Fibroblast of skin of abdomen (primary cell): ENCODE results near the gene DGKI.
A peak's percentile ranks its signal among the peaks of the same experiment; 100 is the strongest.

ENCODE experiments used
- DNase-seq: peaks from one replicate; pipeline ENCODE4 v3.0.0-alpha.2; 2013

DGKI gene

GRCh38 chr7:137531671-137532070 lies 315.1 kb downstream of the DGKI start:
- no peak for DNase-seq

DNA sequence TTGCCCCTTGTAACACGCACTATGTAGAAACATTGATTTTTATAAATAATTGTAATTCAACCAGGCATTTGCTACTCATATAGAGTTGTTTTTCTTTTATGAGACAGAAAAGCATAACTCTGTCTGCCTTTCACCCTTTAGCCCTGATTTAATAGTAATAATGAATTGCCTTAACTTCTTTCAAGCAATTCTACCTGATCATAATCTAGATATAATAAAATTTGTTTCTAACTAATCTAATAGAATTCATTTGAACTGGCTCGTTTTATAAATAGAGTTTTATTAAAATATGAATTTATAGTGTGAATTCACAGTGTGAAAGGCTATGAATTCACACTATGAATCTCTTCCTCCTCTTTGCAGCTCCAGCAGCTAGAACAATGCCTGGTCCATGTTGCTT lies 319.1 kb downstream of the DGKI start:
- no peak for DNase-seq

GRCh38 chr7:137523171-137523570 lies 323.6 kb downstream of the DGKI start:
- no peak for DNase-seq

GRCh38 chr7:137521451-137521850 lies 325.3 kb downstream of the DGKI start:
- DNase-seq = no peak

DNA sequence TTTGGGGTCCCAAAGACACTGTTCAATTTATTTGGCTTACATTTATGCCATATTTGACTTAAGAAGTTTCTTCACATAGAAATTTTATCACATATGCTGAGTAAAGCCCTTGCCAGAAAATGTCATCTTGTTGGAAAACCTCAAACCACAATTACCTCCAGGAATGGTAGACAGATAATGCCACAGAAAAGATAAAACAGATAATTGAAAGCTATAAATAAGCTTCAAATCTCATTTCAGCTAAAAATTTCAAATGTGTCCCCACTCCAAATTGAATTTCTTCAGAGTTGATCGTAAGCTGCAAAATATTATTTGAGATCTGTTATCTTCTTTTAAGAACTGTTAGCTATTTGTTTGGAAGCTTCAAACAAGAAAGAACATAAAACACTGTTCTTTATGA lies 326.8 kb downstream of the DGKI start:
- DNase-seq = peak; percentile 66

- DNase-seq = no peak
Observed at GRCh38 chr7:137519181-137519691, 327.5 kb downstream of the DGKI start.

GRCh38 chr7:137513091-137513490 lies 333.7 kb downstream of the DGKI start:
- DNase-seq = no peak

- no peak for DNase-seq
Observed at GRCh38 chr7:137507096-137507495, 339.7 kb downstream of the DGKI start.

GRCh38 chr7:137506031-137506430 lies 340.7 kb downstream of the DGKI start:
- no peak for DNase-seq

DNA sequence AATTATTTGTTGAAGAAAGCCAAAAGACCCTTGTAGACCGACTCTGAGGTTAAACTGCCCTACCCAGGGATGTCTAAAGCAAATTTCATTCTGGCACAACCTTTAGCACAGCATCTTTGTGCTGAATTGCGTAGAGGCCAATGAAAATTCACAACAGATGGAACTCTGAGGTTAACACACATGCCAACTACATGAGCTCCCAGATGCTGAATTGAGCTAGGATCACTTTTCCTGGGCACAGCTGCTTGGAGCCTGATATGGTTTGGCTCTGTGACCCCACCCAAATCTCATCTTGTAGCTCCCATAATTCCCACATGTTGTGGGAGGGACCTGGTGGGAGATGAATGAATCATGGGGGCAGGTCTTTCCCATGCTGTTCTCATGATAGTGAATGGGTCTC lies 345.2 kb downstream of the DGKI start:
- peak; percentile 45 for DNase-seq

- no peak for DNase-seq
Observed at GRCh38 chr7:137492889-137493288, 353.9 kb downstream of the DGKI start.

DNA sequence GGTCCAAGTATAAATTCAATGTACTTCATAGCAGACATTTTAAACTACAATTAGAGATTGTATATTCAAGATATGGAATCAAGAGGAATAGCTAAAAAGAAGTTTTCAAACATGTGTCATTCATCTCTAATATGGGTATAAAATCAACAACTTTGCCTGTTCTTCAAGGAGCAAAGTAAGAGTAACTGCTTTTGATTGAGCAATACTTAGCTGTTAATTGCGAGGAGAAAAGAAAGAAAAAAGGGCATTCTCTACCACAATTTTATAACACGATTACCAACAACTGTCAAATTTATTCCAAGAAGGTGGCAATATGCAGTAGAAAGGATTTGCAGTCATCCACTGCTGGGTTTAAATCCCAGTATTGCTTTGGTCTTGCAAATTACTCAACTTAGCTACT lies 356.9 kb downstream of the DGKI start:
- DNase-seq = no peak

DNA sequence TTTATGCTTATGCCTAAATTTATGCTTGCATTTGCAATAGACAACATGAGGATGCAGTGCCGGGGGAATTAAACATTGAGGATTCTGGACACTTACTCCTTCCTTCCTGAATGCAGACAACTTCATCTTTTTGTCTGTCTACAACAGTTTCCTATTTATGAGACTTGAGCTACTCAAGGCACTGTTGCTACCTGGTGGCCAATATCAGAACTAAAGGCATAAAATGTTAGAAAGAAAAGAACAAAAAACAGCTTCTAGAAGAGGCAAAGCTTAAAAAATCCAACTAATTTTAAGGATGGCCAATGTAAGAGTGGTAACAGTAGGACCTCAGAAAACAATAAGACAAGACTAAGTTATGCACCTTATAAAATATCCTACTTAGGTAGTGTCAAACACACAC lies 358.7 kb downstream of the DGKI start:
- DNase-seq = no peak

- DNase-seq = no peak
Observed at GRCh38 chr7:137485818-137486217, 361.0 kb downstream of the DGKI start.

DNA sequence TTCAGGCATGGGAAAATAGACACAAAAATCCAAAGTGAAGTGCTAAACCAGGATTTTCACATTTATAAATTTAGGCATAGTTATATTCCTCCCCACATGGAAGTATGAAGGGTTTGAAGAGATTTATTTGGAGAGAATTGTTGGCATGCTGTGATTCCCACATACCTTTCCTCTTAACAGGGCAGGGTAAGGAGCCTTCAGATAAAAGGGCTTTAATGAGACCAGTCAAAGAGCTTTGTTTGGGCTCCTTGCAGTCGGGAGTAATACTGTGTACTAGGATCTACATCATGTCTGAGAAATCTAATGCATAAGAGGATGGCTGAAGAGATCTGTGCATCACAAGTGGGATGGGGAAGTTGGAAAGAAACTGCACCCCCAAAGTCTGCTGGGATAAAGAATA lies 362.4 kb downstream of the DGKI start:
- DNase-seq = peak; percentile 17

GRCh38 chr7:137482466-137482865 lies 364.3 kb downstream of the DGKI start:
- no peak for DNase-seq

DNA sequence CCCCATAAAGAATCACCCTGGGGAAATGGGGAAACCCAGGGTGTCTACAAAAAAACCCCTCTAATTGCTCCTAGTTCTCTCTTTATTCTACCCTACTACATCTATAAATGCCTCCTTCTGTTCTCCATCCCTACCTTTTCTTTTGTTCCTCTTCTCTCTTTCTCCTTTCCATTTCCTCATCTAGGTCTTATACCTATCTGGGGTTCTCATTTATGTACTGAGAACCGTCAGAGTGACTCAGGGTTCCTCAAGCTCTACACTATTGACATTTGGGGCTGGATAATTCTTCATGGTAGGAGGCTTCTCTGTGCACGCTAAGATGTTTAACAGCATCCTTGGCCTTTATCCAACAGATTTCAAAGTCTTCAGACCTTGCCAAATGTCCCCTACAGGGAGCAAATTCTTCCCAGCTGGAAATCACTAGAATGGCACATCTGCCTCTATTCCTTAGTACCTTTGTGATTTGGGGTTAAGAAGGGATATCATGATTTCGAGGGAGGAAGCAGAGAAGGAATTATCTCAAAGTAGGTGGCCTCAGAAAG lies 365.9 kb downstream of the DGKI start:
- DNase-seq = peak; percentile 31

GRCh38 chr7:137480401-137480800 lies 366.4 kb downstream of the DGKI start:
- no peak for DNase-seq

DNA sequence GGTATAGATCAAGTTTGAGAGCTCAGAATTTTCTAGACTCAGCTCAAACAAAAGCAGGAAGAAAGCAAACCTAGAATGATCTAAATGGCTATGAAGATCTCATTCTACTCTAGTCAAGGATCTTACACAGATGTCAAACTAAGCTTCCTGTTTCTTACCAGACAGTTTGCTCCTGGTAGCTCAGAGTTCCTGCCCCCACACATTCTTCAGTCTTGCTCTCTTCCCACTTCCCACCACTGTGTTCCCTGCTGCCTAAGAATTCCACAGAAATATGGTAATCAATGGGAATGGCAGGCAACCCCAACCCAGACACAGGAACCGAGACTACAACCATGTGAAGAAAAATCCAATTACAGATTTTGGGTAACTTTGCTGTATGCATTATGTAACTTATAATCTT lies 369.8 kb downstream of the DGKI start:
- DNase-seq = peak; percentile 77

DNA sequence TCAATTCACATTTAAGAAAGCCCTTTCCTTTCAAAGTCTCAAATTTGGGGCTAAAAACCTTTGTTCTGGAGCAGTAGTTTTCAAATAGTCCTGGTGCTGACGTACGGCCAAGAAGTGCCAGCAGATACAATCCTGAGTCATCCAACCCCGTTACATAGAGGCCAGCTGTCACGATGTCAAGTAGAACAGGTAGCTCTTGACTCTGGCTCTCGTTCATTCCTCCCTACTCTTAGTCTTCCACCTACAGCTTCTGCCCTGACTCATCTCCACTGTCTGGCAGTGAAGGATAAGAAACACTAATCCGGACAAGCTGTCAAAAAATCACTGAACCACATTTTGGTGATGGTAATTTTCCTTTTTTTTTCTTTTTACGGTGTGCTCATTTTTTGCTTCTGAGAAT lies 370.8 kb downstream of the DGKI start:
- DNase-seq = peak; percentile 12

GRCh38 chr7:137474540-137475026 lies 372.2 kb downstream of the DGKI start:
- DNase-seq = no peak

DNA sequence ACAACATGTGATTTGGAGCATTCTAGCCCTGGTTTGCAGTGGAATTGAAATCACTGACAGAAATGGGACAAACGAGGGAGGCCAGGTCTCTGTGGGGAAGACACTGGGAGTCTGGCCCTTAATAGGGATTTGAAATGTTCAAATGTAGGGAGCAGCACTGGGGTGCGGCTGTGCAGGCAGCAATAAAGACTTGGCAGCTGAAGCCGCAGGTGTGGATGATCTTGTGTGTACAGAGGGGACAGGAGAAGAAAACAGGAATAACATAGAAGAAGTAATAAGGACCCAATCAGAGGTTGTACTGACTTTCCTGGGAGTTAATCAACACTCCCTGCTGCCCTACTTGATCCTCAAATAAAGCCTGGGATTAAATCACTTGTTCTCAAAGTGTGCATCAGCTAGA lies 375.6 kb downstream of the DGKI start:
- DNase-seq = no peak

GRCh38 chr7:137469858-137470257 lies 376.9 kb downstream of the DGKI start:
- no peak for DNase-seq

GRCh38 chr7:137469191-137469811 lies 377.5 kb downstream of the DGKI start:
- DNase-seq = no peak

GRCh38 chr7:137462847-137463246 lies 383.9 kb downstream of the DGKI start:
- DNase-seq = no peak
